TTC549 (cell line): ENCODE measurements around the gene SEMA4D.
"Not testable (repeated sequence)": the region's sequence is repeated elsewhere in the genome, so short reads cannot be mapped to it uniquely, and the experiment has no call there.

Experiments
- FAIRE-seq: peaks from 2 replicates; lab custom pipeline; 2012; peaks lifted over from hg19 to GRCh38; lab: Jason Lieb, UNC

SEMA4D gene

GRCh38 chr9:89482056-89482851 lies 15.7 kb downstream of the SEMA4D start:
- no peak for FAIRE-seq

- FAIRE-seq, result no peak
Observed at GRCh38 chr9:89481538-89481915, 16.4 kb downstream of the SEMA4D start.

GRCh38 chr9:89480825-89481537 lies 16.9 kb downstream of the SEMA4D start:
- FAIRE-seq, result no peak

- not testable (repeated sequence) for FAIRE-seq
Observed at GRCh38 chr9:89480372-89480771, 17.5 kb downstream of the SEMA4D start.

- FAIRE-seq, result not testable (repeated sequence)
Observed at GRCh38 chr9:89479669-89480011, 18.3 kb downstream of the SEMA4D start.

- FAIRE-seq, result no peak
Observed at GRCh38 chr9:89478821-89479668, 18.9 kb downstream of the SEMA4D start.

- no peak for FAIRE-seq
Observed at GRCh38 chr9:89477811-89478630, 19.9 kb downstream of the SEMA4D start.

GRCh38 chr9:89477384-89477783 lies 20.5 kb downstream of the SEMA4D start:
- no peak for FAIRE-seq

GRCh38 chr9:89476546-89476945 lies 21.4 kb downstream of the SEMA4D start:
- no peak for FAIRE-seq

GRCh38 chr9:89475891-89476440 lies 21.9 kb downstream of the SEMA4D start:
- no peak for FAIRE-seq

GRCh38 chr9:89474939-89475338 lies 23.0 kb downstream of the SEMA4D start:
- no peak for FAIRE-seq

GRCh38 chr9:89473762-89474469 lies 24.0 kb downstream of the SEMA4D start:
- no peak for FAIRE-seq

- FAIRE-seq, result not testable (repeated sequence)
Observed at GRCh38 chr9:89471796-89472320, 26.1 kb downstream of the SEMA4D start.

- FAIRE-seq, result no peak
Observed at GRCh38 chr9:89471390-89471789, 26.5 kb downstream of the SEMA4D start.

GRCh38 chr9:89470224-89470839 lies 27.6 kb downstream of the SEMA4D start:
- no peak for FAIRE-seq

- no peak for FAIRE-seq
Observed at GRCh38 chr9:89469003-89469402, 28.9 kb downstream of the SEMA4D start.

- no peak for FAIRE-seq
Observed at GRCh38 chr9:89468281-89468960, 29.5 kb downstream of the SEMA4D start.

GRCh38 chr9:89467278-89467625 lies 30.7 kb downstream of the SEMA4D start:
- no peak for FAIRE-seq

GRCh38 chr9:89466451-89467277 lies 31.2 kb downstream of the SEMA4D start:
- no peak for FAIRE-seq
